ENCODE measurements around the gene TLNRD1. TPM values are rescaled to one million over a fixed set of nuclear protein-coding genes. Genes with fewer than 3 reads are reported as not detected.

TLNRD1 gene
- total RNA-seq, 1 experiment from 2014 or later, result 19.3 TPM

GRCh38 chr15:81021321-81021720, 20.6 kb downstream of the TLNRD1 start:
- Histone ChIP-seq H2BK12ac (ENCODE audit: insufficient read length, low read depth, low read length) (no peak overlapping the region), H2BK120ac (ENCODE audit: low read depth, low read length, poor library complexity, severe bottlenecking) (no peak overlapping the region), H3K9me3 (ENCODE audit: control insufficient read depth, low read depth, low read length) (no peaks in the 10 kb centered on the region), H3K56ac (ENCODE audit: insufficient read length, low read depth, low read length) (no peak overlapping the region), H3K4ac (ENCODE audit: low read depth, low read length) (no peak overlapping the region), H2AK5ac (ENCODE audit: insufficient read length, low read length) (no peak overlapping the region), H3K18ac (ENCODE audit: insufficient read length, low read depth, low read length) (no peak overlapping the region), H3K23me2 (ENCODE audit: insufficient read length, low read depth, low read length, poor library complexity, severe bottlenecking) (no peaks in the 10 kb centered on the region), H2BK5ac (ENCODE audit: insufficient read length, low read length) (no peak overlapping the region), H2BK20ac (ENCODE audit: low read depth, low read length, poor library complexity, severe bottlenecking) (no peak overlapping the region), H4K20me1 (ENCODE audit: control insufficient read depth, insufficient read depth, insufficient read length) (no peaks in the 10 kb centered on the region), H2AFZ (ENCODE audit: low read length) (no peak overlapping the region), H2BK15ac (ENCODE audit: low read depth, low read length) (no peak overlapping the region), H3K14ac (ENCODE audit: insufficient read depth, low read length) (no peak overlapping the region), H3K4me1 (ENCODE audit: insufficient read depth, low read length) (peaks cover 7% of the 10 kb centered on the region; the same call in 1 of the 2 replicates), H3T11ph (ENCODE audit: low read length) (no peak overlapping the region), H4K8ac (replicated peaks; ENCODE audit: insufficient read length, low read depth, low read length) (no peak overlapping the region), H3K27ac (ENCODE audit: insufficient read length, low read depth, low read length) (no peak overlapping the region), H3K4me2 (ENCODE audit: insufficient read depth, insufficient read length, low read length) (no peak overlapping the region), H4K91ac (ENCODE audit: insufficient read length, low read depth, low read length) (no peak overlapping the region), H3K79me2 (ENCODE audit: insufficient read depth, low read length) (no peaks in the 10 kb centered on the region), H3K27me3 (ENCODE audit: insufficient read depth, low read length) (no peaks in the 10 kb centered on the region), H4K5ac (ENCODE audit: insufficient read length, low read depth, low read length) (no peak overlapping the region), H3K79me1 (ENCODE audit: insufficient read depth, low read depth, low read length, poor library complexity, severe bottlenecking) (no peaks in the 10 kb centered on the region), H3K9ac (ENCODE audit: extremely low read depth, insufficient read length, low read length) (no peak overlapping the region), H3K23ac (ENCODE audit: insufficient read length, low read depth, low read length) (no peak overlapping the region)
- Mint-ChIP-seq H3K9me3 (no peaks in the 10 kb centered on the region), H3K27ac (no peak overlapping the region), H3K4me1 (peaks cover 14% of the 10 kb centered on the region in 2 experiments), H3K36me3 (ENCODE audit: insufficient read depth in 1 of 3, low read depth in 3 of 3) (no peaks in the 10 kb centered on the region; a peak in 2 of 7 replicates), H3K27me3 (ENCODE audit: low read depth) (no peaks in the 10 kb centered on the region), H3K4me3 (no peak overlapping the region)
- no peak for DNase-seq
- WGBS (ENCODE audit: extremely low coverage, insufficient read length, low lambda C conversion rate), result no CpG with 5 or more reads among the region's 7 CpGs
- TF ChIP-seq CTCF (conservative IDR thresholded peaks at IDR 0.05), result no peak
